ENCODE results near the gene SLAMF7.

GRCh38 chr1:160721473-160721872 lies 17.6 kb upstream of the SLAMF7 start:
- TF ChIP-seq SUZ12 (IDR thresholded peaks at IDR 0.05; ENCODE audit: extremely low read depth, insufficient read depth, insufficient read length) (no peak), YY1 (IDR thresholded peaks at IDR 0.05; ENCODE audit: insufficient read depth, insufficient read length) (no peak), ZNF274 (IDR thresholded peaks at IDR 0.05; ENCODE audit: low read depth, low read length) (no peak)

All from NT2/D1 (cell line).